GM12878 (cell line): ENCODE data around the gene FAM53B. TPM values are rescaled to one million over a fixed set of nuclear protein-coding genes. Genes with fewer than 3 reads are reported as not detected.

ENCODE experiments used
- ATF7 ChIP-seq: fragments of 450-650 bp; IDR thresholded peaks from 2 replicates; pipeline ENCODE4 v1.6.1; 2016; ENCODE audit warnings: low read depth, mild to moderate bottlenecking
- BHLHE40 ChIP-seq, 2 experiments: fragments of 450-650 bp in 1 of 2; IDR thresholded peaks; 2 replicates each; pipeline ENCODE4 v1.6.1; 2011 to 2017; ENCODE audit warnings: low read depth in 2 of 2, borderline replicate concordance in 1 of 2, improper control_type of control experiment in 1 of 2, low read length in 1 of 2, mild to moderate bottlenecking in 1 of 2
- BRCA1 ChIP-seq: IDR thresholded peaks from 2 replicates; pipeline ENCODE4 v1.6.1; 2011; ENCODE audit warnings: low read depth, low read length, improper control_type of control experiment
- CHD1 ChIP-seq: IDR thresholded peaks from 2 replicates; pipeline ENCODE4 v1.6.1; 2012; ENCODE audit warnings: low read depth, low read length, improper control_type of control experiment
- CHD4 ChIP-seq: fragments of 200-600 bp; sonication (generic); IDR thresholded peaks from 2 replicates; pipeline ENCODE4 v1.6.1; 2016; ENCODE audit warnings: mild to moderate bottlenecking
- CREB1 ChIP-seq: IDR thresholded peaks from 2 replicates; pipeline ENCODE4 v1.6.1; 2012; ENCODE audit warnings: low read depth, mild to moderate bottlenecking, inconsistent platforms
- CREM ChIP-seq: IDR thresholded peaks from 2 replicates; pipeline ENCODE4 v1.6.1; 2014; ENCODE audit warnings: antibody characterized with exemption, low read depth
- IKZF1 ChIP-seq: fragments of 450-650 bp; conservative IDR thresholded peaks from 2 replicates; pipeline ENCODE4 v1.6.1; 2017; ENCODE audit warnings: antibody characterized with exemption, mild to moderate bottlenecking
- IKZF2 ChIP-seq, 2 experiments: fragments of 450-650 bp; IDR thresholded peaks; 2 replicates each; pipeline ENCODE4 v1.6.1; 2017; ENCODE audit warnings: mild to moderate bottlenecking in 2 of 2, moderate library complexity in 2 of 2
- IRF5 ChIP-seq: fragments of 450-650 bp; IDR thresholded peaks from 2 replicates; pipeline ENCODE4 v1.6.1; 2017; ENCODE audit warnings: borderline replicate concordance
- LARP7 ChIP-seq: fragments of 450-650 bp; IDR thresholded peaks from 2 replicates; pipeline ENCODE4 v1.6.1; 2017; ENCODE audit warnings: mild to moderate bottlenecking
- MAX ChIP-seq: IDR thresholded peaks from 2 replicates; pipeline ENCODE4 v1.6.1; 2012; ENCODE audit warnings: low read depth, low read length, improper control_type of control experiment
- NFIC ChIP-seq: IDR thresholded peaks from 2 replicates; pipeline ENCODE4 v1.6.1; 2012; ENCODE audit warnings: low read depth, mild to moderate bottlenecking, inconsistent platforms, low read length, moderate library complexity
- NFYA ChIP-seq: IDR thresholded peaks from 2 replicates; pipeline ENCODE4 v1.6.1; 2011; ENCODE audit warnings: low read depth, mild to moderate bottlenecking, low read length, improper control_type of control experiment, borderline replicate concordance
- NR2C2 ChIP-seq: IDR thresholded peaks from 2 replicates; pipeline ENCODE4 v1.6.1; 2011; ENCODE audit warnings: borderline replicate concordance, low read depth; ENCODE audit not compliant: control insufficient read depth, insufficient read length
- NRF1 ChIP-seq: conservative IDR thresholded peaks from 2 replicates; pipeline ENCODE4 v1.6.1; 2011; ENCODE audit warnings: mild to moderate bottlenecking, low read depth, low read length, improper control_type of control experiment
- POLR2AphosphoS5 ChIP-seq: IDR thresholded peaks from 2 replicates; pipeline ENCODE4 v1.6.1; 2011; ENCODE audit warnings: mild to moderate bottlenecking, low read length, inconsistent platforms
- POU2F2 ChIP-seq: IDR thresholded peaks from 3 replicates; pipeline ENCODE4 v1.6.1; 2011; ENCODE audit warnings: low read depth, mild to moderate bottlenecking, low read length, borderline replicate concordance
- SKIL ChIP-seq: fragments of 450-650 bp; IDR thresholded peaks from 2 replicates; pipeline ENCODE4 v1.6.1; 2017; ENCODE audit warnings: mild to moderate bottlenecking, low read depth, inconsistent platforms; ENCODE audit not compliant: poor library complexity, severe bottlenecking
- USF1 ChIP-seq: IDR thresholded peaks from 2 replicates; pipeline ENCODE4 v1.6.1; 2011; ENCODE audit warnings: borderline replicate concordance, low read depth, mild to moderate bottlenecking, moderate library complexity, mixed read lengths, low read length; ENCODE audit not compliant: insufficient read depth; ENCODE audit errors: extremely low read length
- ZNF24 ChIP-seq: fragments of 450-650 bp; IDR thresholded peaks from 2 replicates; pipeline ENCODE4 v1.6.1; 2017; ENCODE audit warnings: antibody characterized with exemption, mild to moderate bottlenecking
- ZNF622 ChIP-seq: fragments of 450-650 bp; IDR thresholded peaks from 2 replicates; pipeline ENCODE4 v1.6.1; 2017; ENCODE audit warnings: mild to moderate bottlenecking, inconsistent platforms
- polyA plus RNA-seq, 11 experiments: library from polyadenylated mRNA; depleted of rRNA in 4 of 11; unstranded in 6 of 11; stranded (reverse) in 5 of 11; fragments of >200 nt; fragmentation: Nextera tagmentation in 4 of 11; fragmentation: Illumina TruSeq in 1 of 11; extraction: Ambion mirVana in 4 of 11; extraction: Trizol in 1 of 11; gene quantifications; 1 replicate in 1 of 11; 2 replicates in 10 of 11; pipeline versions ENCODE4 v1.2.1 to v1.2.3, GENCODE V29; 2011 to 2016; ENCODE audit warnings: inconsistent platforms in 2 of 11, missing spikeins in 2 of 11, low read depth in 1 of 11
- total RNA-seq, 4 experiments: library from RNA; depleted of rRNA in 3 of 4; stranded (reverse); fragments of >200 nt in 3 of 4; fragmentation: Illumina TruSeq in 1 of 4; extraction: Trizol in 1 of 4; gene quantifications; 2 replicates each; pipeline versions ENCODE4 v1.2.1 to v1.2.3, GENCODE V29; 2013 to 2021
- TF ChIP-seq, protein P1 (sequence below): IDR thresholded peaks from 2 replicates; pipeline ENCODE4 v1.6.1; 2011; ENCODE audit warnings: borderline replicate concordance, low read depth, mild to moderate bottlenecking, moderate library complexity, low read length; ENCODE audit not compliant: insufficient read depth, poor library complexity, severe bottlenecking

FAM53B gene
- total and polyA plus RNA-seq, 10 of the 15 experiments (the other 5 are each of a cell fraction or from before 2014, with no cell fraction given) = 0.05 to 26.3 (median 8.1) TPM

- TF ChIP-seq NR2C2 (no peak), POU2F2 (no peak), BHLHE40 (IDR thresholded peaks at IDR 0.05; ENCODE audit: borderline replicate concordance in 1 of 2, low read depth in 2 of 2, low read length in 1 of 2) (peak; percentile 26 to 27; a peak in 1 of 4 replicates), IRF5 (no peak), BRCA1 (no peak), USF1 (no peak), NRF1 (no peak), NFIC (no peak), CHD1 (no peak), CREM (peak; percentile 61; the same call in 1 of the 2 replicates), CHD4 (no peak), ATF7 (peak; percentile 46; the same call in 1 of the 2 replicates), LARP7 (no peak), POLR2AphosphoS5 (no peak), MAX (no peak), SKIL (peak; percentile 19), IKZF1 (peak; percentile 37; the same call in 1 of the 2 replicates), ZNF622 (no peak), IKZF2 (IDR thresholded peaks at IDR 0.05) (peak; percentile 60 to 70; a peak in 3 of 4 replicates), CREB1 (peak; percentile 80), NFYA (no peak), ZNF24 (no peak)
- TF ChIP-seq, protein P1, sequence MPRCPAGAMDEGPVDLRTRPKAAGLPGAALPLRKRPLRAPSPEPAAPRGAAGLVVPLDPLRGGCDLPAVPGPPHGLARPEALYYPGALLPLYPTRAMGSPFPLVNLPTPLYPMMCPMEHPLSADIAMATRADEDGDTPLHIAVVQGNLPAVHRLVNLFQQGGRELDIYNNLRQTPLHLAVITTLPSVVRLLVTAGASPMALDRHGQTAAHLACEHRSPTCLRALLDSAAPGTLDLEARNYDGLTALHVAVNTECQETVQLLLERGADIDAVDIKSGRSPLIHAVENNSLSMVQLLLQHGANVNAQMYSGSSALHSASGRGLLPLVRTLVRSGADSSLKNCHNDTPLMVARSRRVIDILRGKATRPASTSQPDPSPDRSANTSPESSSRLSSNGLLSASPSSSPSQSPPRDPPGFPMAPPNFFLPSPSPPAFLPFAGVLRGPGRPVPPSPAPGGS = no peak
Measured at GRCh38 chr10:124693801-124694416, 50.3 kb downstream of the FAM53B start (continued).
